Activated naive CD4-positive, alpha-beta T cell (primary cell): ENCODE data around the gene LRRC10B.

Experiments
- DNase-seq, 4 experiments: peaks; one replicate each; lab custom pipeline; 2025; lab: John Stamatoyannopoulos, UW

Gene LRRC10B

GRCh38 chr11:61531044-61531443, 22.5 kb downstream of the LRRC10B start:
- no peak for DNase-seq

GRCh38 chr11:61532134-61533038, 23.8 kb downstream of the LRRC10B start:
- peak in 2 of 4 experiments; percentile 15 to 23 for DNase-seq

- no peak for DNase-seq
Measured at GRCh38 chr11:61533039-61533375, 24.5 kb downstream of the LRRC10B start.

GRCh38 chr11:61533401-61533800, 24.9 kb downstream of the LRRC10B start:
- DNase-seq: no peak

- no peak for DNase-seq
Measured at GRCh38 chr11:61534025-61534932, 25.7 kb downstream of the LRRC10B start.

GRCh38 chr11:61534933-61535839, 26.6 kb downstream of the LRRC10B start:
- DNase-seq: no peak

GRCh38 chr11:61535998-61536675, 27.6 kb downstream of the LRRC10B start:
- no peak for DNase-seq

GRCh38 chr11:61536676-61537270, 28.2 kb downstream of the LRRC10B start:
- DNase-seq: no peak

- no peak for DNase-seq
Measured at GRCh38 chr11:61537326-61537725, 28.8 kb downstream of the LRRC10B start.

- no peak for DNase-seq
Measured at GRCh38 chr11:61538636-61538961, 30.1 kb downstream of the LRRC10B start.

GRCh38 chr11:61539006-61539405, 30.5 kb downstream of the LRRC10B start:
- no peak for DNase-seq

GRCh38 chr11:61539831-61540357, 31.3 kb downstream of the LRRC10B start:
- no peak for DNase-seq

- no peak for DNase-seq
Measured at GRCh38 chr11:61540528-61540927, 32.0 kb downstream of the LRRC10B start.

- DNase-seq: no peak
Measured at GRCh38 chr11:61541598-61541997, 33.0 kb downstream of the LRRC10B start.

- no peak for DNase-seq
Measured at GRCh38 chr11:61542024-61542461, 33.5 kb downstream of the LRRC10B start.

- no peak for DNase-seq
Measured at GRCh38 chr11:61542705-61543104, 34.2 kb downstream of the LRRC10B start.

GRCh38 chr11:61543606-61544306, 35.2 kb downstream of the LRRC10B start:
- no peak for DNase-seq

- DNase-seq: no peak
Measured at GRCh38 chr11:61544466-61544865, 35.9 kb downstream of the LRRC10B start.

- DNase-seq: no peak
Measured at GRCh38 chr11:61545341-61545740, 36.8 kb downstream of the LRRC10B start.

- no peak for DNase-seq
Measured at GRCh38 chr11:61545921-61546320, 37.4 kb downstream of the LRRC10B start.
